Measurements from ENCODE around the gene NUDT21. TPM values are rescaled to one million over a fixed set of nuclear protein-coding genes. Genes with fewer than 3 reads are reported as not detected.

NUDT21 gene
- total and polyA plus RNA-seq, 2 of the 4 experiments (the other 2 are of a cell fraction), result 52.4 to 166 TPM

DNA sequence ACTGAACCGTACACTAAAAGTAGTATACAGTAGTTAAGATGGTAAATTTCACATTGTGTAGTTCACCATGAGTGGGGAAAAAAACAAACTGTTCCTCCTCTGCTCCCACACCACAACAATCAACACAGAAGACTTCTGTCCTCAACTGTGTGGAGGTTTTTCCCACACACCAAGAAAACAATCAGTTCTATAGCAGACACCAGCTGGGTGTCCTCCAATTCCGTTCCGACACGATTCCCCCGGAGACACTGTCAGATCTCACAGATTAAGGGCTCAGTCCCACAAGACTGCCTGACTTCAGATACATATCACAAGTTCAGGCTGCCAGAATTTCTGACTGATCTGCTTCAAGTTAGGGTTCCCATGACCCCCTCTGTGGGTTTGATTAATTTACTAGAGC lies 36.9 kb upstream of the NUDT21 start:
- Histone ChIP-seq H4K5ac (ENCODE audit: low read depth, low read length) (no peak overlapping the region), H4K91ac (ENCODE audit: insufficient read depth, low read depth, low read length) (no peak overlapping the region), H3K23ac (ENCODE audit: low read depth, low read length) (no peak overlapping the region), H3K9me3 (ENCODE audit: control insufficient read depth, insufficient read depth, low read length) (no peaks in the 10 kb centered on the region), H3K9me1 (ENCODE audit: insufficient read depth, low read length) (no peaks in the 10 kb centered on the region), H2BK5ac (ENCODE audit: low read depth, low read length, poor library complexity, severe bottlenecking) (no peak overlapping the region), H3K14ac (replicated peaks; ENCODE audit: low read depth, low read length) (no peak overlapping the region), H2AK9ac (replicated peaks; ENCODE audit: low read depth, low read length, poor library complexity) (no peak overlapping the region), H3K4ac (ENCODE audit: low read depth, low read length) (no peak overlapping the region), H3K56ac (ENCODE audit: extremely low read depth, insufficient read depth, low read length) (no peak overlapping the region), H3K4me1 (ENCODE audit: control insufficient read depth, insufficient read depth, low read length) (no peaks in the 10 kb centered on the region), H3K27ac (ENCODE audit: insufficient read depth, low read length) (no peak overlapping the region), H4K20me1 (ENCODE audit: insufficient read depth, low read length) (no peaks in the 10 kb centered on the region), H3K4me2 (ENCODE audit: low read depth, low read length) (no peak overlapping the region), H2BK20ac (ENCODE audit: low read depth, low read length) (no peak overlapping the region), H3K36me3 (ENCODE audit: control insufficient read depth, insufficient read depth, low read length) (peaks cover 11% of the 10 kb centered on the region), H2AK5ac (ENCODE audit: low read depth, low read length) (no peak overlapping the region), H3K27me3 (ENCODE audit: control insufficient read depth, insufficient read depth, low read length) (no peaks in the 10 kb centered on the region), H2AFZ (replicated peaks; ENCODE audit: low read length, poor library complexity) (no peak overlapping the region), H3K4me3 (ENCODE audit: insufficient read depth, low read depth, low read length) (no peak overlapping the region), H3K9ac (ENCODE audit: low read depth, low read length) (no peak overlapping the region), H3K79me1 (ENCODE audit: low read depth in 1 of 2, low read length in 2 of 2) (no peaks in the 10 kb centered on the region), H2BK15ac (ENCODE audit: low read depth, low read length) (no peak overlapping the region), H2BK120ac (ENCODE audit: low read depth, low read length) (no peak overlapping the region), H3K18ac (ENCODE audit: low read depth, low read length) (no peak overlapping the region), H4K8ac (ENCODE audit: low read depth in 2 of 2, low read length in 2 of 2) (no peak overlapping the region)
- CTCF ChIA-PET, result no interaction called here
- DNase-seq (no peak), ATAC-seq (ENCODE audit: low read depth) (no peak)
- no TSS peak for BruUV-seq (replicated peaks)
- POLR2A ChIA-PET (ENCODE audit: unreplicated experiment), result no interaction called here
- in situ Hi-C loops (cut with MboI; ENCODE audit: low sequenced_read_pairs), result loop anchor here (10.0 kb wide), 2 partner anchors 57 to 207 kb away; no protein-coding TSS in a partner anchor
- dilution Hi-C loops (cut with HindIII; ENCODE audit: low sequenced_read_pairs, unreplicated experiment), result no loop called here
- intact Hi-C loops (cut with micrococcal nuclease), result no loop called here
- no CpG with 5 or more reads among the region's 5 CpGs for WGBS, 2 experiments (ENCODE audit: extremely low coverage in 2 of 2, insufficient read length in 1 of 2)
- TF ChIP-seq SMC3 (IDR thresholded peaks at IDR 0.05; ENCODE audit: low read depth, low read length) (no peak), RCOR1 (IDR thresholded peaks at IDR 0.05; ENCODE audit: insufficient replicate concordance, low read length) (no peak), POLR2A (IDR thresholded peaks at IDR 0.05; ENCODE audit: low read depth, low read length) (no peak), RFX5 (IDR thresholded peaks at IDR 0.05; ENCODE audit: low read depth, low read length) (no peak), MXI1 (IDR thresholded peaks at IDR 0.05; ENCODE audit: borderline replicate concordance, low read depth, low read length) (no peak), MAFK (IDR thresholded peaks at IDR 0.05; ENCODE audit: low read depth, low read length) (no peak), BHLHE40 (IDR thresholded peaks at IDR 0.05; ENCODE audit: low read depth, low read length) (no peak), MAZ (IDR thresholded peaks at IDR 0.05; ENCODE audit: borderline replicate concordance, low read depth, low read length) (no peak), RAD21 (IDR thresholded peaks at IDR 0.05; ENCODE audit: low read length) (no peak), CEBPB (IDR thresholded peaks at IDR 0.05; ENCODE audit: low read depth, low read length) (no peak), FOS (IDR thresholded peaks at IDR 0.05; ENCODE audit: low read depth, low read length) (no peak)
- TF ChIP-seq, protein P1, sequence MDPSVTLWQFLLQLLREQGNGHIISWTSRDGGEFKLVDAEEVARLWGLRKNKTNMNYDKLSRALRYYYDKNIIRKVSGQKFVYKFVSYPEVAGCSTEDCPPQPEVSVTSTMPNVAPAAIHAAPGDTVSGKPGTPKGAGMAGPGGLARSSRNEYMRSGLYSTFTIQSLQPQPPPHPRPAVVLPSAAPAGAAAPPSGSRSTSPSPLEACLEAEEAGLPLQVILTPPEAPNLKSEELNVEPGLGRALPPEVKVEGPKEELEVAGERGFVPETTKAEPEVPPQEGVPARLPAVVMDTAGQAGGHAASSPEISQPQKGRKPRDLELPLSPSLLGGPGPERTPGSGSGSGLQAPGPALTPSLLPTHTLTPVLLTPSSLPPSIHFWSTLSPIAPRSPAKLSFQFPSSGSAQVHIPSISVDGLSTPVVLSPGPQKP (IDR thresholded peaks at IDR 0.05; ENCODE audit: borderline replicate concordance, low read depth, low read length), result no peak
- TF ChIP-seq, protein P2, sequence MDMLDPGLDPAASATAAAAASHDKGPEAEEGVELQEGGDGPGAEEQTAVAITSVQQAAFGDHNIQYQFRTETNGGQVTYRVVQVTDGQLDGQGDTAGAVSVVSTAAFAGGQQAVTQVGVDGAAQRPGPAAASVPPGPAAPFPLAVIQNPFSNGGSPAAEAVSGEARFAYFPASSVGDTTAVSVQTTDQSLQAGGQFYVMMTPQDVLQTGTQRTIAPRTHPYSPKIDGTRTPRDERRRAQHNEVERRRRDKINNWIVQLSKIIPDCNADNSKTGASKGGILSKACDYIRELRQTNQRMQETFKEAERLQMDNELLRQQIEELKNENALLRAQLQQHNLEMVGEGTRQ (IDR thresholded peaks at IDR 0.05; ENCODE audit: low read depth, low read length), result no peak

All from IMR-90 (cell line).